ENCODE measurements around the gene TC2N. TPM values are rescaled to one million over a fixed set of nuclear protein-coding genes. Genes with fewer than 3 reads are reported as not detected.
"Not testable (repeated sequence)": the region's sequence is repeated elsewhere in the genome, so short reads cannot be mapped to it uniquely, and the experiment has no call there.

The TC2N gene
- total RNA-seq, 2 experiments from 2014 or later = 48.8 to 49.3 TPM

- ChIA-PET CTCF (interaction anchor here (1.1 kb wide), 1 partner anchor 16 kb away, joined by 5 read pairs; no protein-coding TSS in a partner anchor), POLR2A (no interaction called here)
- no peaks in the 10 kb centered on the region for H3K27me3 Mint-ChIP-seq
- no peaks in the 10 kb centered on the region for H3K9me3 Mint-ChIP-seq (ENCODE audit: low read depth)
- peaks cover 12% of the 10 kb centered on the region for H3K36me3 Mint-ChIP-seq (ENCODE audit: low read depth)
- intact Hi-C loops (cut with DNase I, micrococcal nuclease) = loop anchor here in 1 of 2 experiments (1.0 kb wide), 1 partner anchor 9 kb away; no protein-coding TSS in a partner anchor
- no peak overlapping the region for H3K27ac Mint-ChIP-seq
- H3K4me3 Mint-ChIP-seq = no peak overlapping the region
- peaks cover 48% of the 10 kb centered on the region for H3K4me1 Mint-ChIP-seq
- ATAC-seq (no peak), DNase-seq (no peak)
These were observed 19.6 kb downstream of the TC2N start for GRCh38 chr14:91847693-91848092.

- Mint-ChIP-seq H3K27me3 (no peaks in the 10 kb centered on the region), H3K36me3 (ENCODE audit: low read depth) (peaks cover 16% of the 10 kb centered on the region), H3K4me3 (no peak overlapping the region), H3K4me1 (peaks cover 52% of the 10 kb centered on the region), H3K9me3 (ENCODE audit: low read depth) (no peaks in the 10 kb centered on the region), H3K27ac (no peak overlapping the region)
- ATAC-seq = no peak
- intact Hi-C loops (cut with DNase I, micrococcal nuclease) = no loop called here
- DNase-seq = no peak
- CTCF ChIA-PET = interaction anchor here (1.0 to 1.5 kb wide), 4 partner anchors 10 to 27 kb away, joined by 3 to 5 read pairs (median 4); no protein-coding TSS in a partner anchor
- POLR2A ChIA-PET = no interaction called here
These were observed 21.7 kb downstream of the TC2N start for GRCh38 chr14:91845652-91846051.

DNA sequence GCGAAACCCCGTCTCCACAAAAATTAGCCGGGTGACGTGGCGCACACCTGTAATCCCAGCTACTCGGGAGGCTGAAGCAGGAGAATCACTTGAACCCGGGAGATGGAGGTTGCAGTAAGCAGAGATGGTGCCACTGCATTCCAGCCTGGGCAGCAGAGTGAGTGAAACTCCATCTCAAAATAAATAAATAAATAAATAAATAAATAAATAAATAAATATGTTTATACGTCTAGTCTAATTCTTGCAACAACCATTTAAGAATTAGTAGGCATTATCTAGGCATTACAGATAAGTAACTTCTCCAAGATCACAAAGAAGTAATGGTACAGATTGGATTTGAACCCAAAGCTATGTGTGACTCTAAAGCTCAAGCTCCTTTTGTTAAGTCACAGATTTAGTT, 22.3 kb downstream of the TC2N start:
- POLR2A ChIA-PET; DNase-seq; ATAC-seq; H3K27ac Mint-ChIP-seq; H3K4me3 Mint-ChIP-seq; intact Hi-C loops (cut with DNase I, micrococcal nuclease); H3K27me3 Mint-ChIP-seq; H3K9me3 Mint-ChIP-seq (ENCODE audit: low read depth): not testable (repeated sequence)
- peaks cover 54% of the 10 kb centered on the region for H3K4me1 Mint-ChIP-seq
- CTCF ChIA-PET = interaction anchor here (0.6 to 1.2 kb wide), 4 partner anchors 10 to 68 kb away, joined by 3 to 5 read pairs (median 3); no protein-coding TSS in a partner anchor
- H3K36me3 Mint-ChIP-seq (ENCODE audit: low read depth) = peaks cover 17% of the 10 kb centered on the region

GRCh38 chr14:91844029-91844428, 23.3 kb downstream of the TC2N start:
- DNase-seq = no peak
- POLR2A ChIA-PET = no interaction called here

DNA sequence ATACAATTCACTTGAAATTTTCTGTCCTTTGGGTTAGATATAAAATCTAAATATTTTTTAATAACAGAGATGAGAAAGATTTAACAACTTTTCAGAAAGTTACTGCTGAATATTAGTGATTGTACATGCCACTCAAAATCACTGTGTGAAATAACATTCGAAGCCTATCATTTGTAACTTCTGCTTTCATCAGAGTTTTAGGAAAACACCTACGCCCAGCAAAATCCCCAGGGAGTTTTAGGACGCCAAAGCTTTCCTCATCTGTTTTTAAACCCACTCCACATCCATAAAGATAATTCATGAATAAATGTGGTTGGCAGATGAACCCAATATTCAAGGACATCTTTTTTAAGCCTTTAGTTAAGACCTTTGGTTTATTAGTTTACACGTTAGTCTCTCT, 23.9 kb downstream of the TC2N start:
- Mint-ChIP-seq H3K36me3 (ENCODE audit: low read depth) (peaks cover 16% of the 10 kb centered on the region), H3K4me1 (peaks cover 60% of the 10 kb centered on the region), H3K9me3 (ENCODE audit: low read depth) (no peaks in the 10 kb centered on the region), H3K4me3 (no peak overlapping the region), H3K27ac (no peak overlapping the region), H3K27me3 (no peaks in the 10 kb centered on the region)
- no peak for ATAC-seq
- ChIA-PET CTCF (interaction anchor here (0.9 to 1.5 kb wide), 2 partner anchors 12 to 23 kb away, joined by 3 to 5 read pairs; partner anchors contain the start of gene TC2N), POLR2A (no interaction called here)
- no peak for DNase-seq
- intact Hi-C loops (cut with DNase I, micrococcal nuclease) = no loop called here

More at GRCh38 chr14:91844029-91844428, 23.3 kb downstream of the TC2N start:
- CTCF ChIA-PET = no interaction called here
- no peaks in the 10 kb centered on the region for H3K9me3 Mint-ChIP-seq (ENCODE audit: low read depth)
- peaks cover 61% of the 10 kb centered on the region for H3K4me1 Mint-ChIP-seq
- H3K27ac Mint-ChIP-seq = no peak overlapping the region
- H3K4me3 Mint-ChIP-seq = no peak overlapping the region
- intact Hi-C loops (cut with DNase I, micrococcal nuclease) = no loop called here
- H3K36me3 Mint-ChIP-seq (ENCODE audit: low read depth) = peaks cover 19% of the 10 kb centered on the region
- H3K27me3 Mint-ChIP-seq = no peaks in the 10 kb centered on the region
- no peak for ATAC-seq

DNA sequence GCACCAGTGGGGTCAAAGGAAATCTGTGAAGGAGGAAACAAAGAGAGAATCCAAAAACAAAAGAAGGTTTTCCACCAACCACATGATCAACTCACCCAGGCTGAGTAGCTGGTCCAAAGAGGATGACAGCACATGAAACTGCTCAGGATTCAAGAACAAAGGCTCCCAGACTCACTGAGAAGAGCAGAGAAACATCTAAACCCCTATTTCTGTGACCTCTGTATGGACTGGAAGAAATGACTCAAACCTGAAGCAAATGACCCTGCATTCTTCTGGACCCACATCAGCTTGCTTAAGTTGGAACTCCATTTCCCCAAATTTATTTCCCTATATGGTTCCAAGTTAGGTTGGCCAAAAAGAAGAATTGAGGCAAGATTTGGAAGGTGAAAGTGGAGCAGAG, 26.3 kb downstream of the TC2N start:
- ATAC-seq (no peak), DNase-seq (no peak)
- ChIA-PET POLR2A (interaction anchor here (0.7 kb wide), 1 partner anchor 68 kb away, joined by 3 read pairs; no protein-coding TSS in a partner anchor), CTCF (interaction anchor here (0.9 to 1.3 kb wide), 3 partner anchors 11 to 156 kb away, joined by 3 read pairs; no protein-coding TSS in a partner anchor)
- Mint-ChIP-seq H3K4me1 (peaks cover 63% of the 10 kb centered on the region), H3K27ac (peak overlapping the region; percentile 25), H3K27me3 (no peaks in the 10 kb centered on the region), H3K4me3 (no peak overlapping the region), H3K36me3 (ENCODE audit: low read depth) (peaks cover 12% of the 10 kb centered on the region), H3K9me3 (ENCODE audit: low read depth) (no peaks in the 10 kb centered on the region)
- intact Hi-C loops (cut with DNase I, micrococcal nuclease) = no loop called here

DNA sequence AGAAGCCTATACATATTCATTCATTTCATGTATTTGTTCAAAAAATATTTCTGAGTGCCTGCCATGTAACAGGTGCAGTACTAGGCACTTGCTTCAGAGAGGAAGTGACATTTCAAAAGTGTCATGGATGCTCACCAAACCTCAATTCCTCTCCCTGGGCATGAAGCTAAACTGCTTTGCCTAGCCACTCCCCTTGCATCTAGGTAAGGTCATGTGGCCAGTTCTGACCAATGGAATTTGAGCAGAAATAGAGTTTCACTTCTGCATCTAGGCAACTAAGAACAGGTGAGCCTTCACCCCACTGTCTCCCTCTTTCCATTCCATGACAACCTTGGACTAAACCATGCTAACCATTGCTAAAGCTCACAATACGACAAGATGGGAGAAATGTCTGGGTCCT, 27.6 kb downstream of the TC2N start:
- H3K36me3 Mint-ChIP-seq (ENCODE audit: low read depth) = peaks cover 7% of the 10 kb centered on the region

DNA sequence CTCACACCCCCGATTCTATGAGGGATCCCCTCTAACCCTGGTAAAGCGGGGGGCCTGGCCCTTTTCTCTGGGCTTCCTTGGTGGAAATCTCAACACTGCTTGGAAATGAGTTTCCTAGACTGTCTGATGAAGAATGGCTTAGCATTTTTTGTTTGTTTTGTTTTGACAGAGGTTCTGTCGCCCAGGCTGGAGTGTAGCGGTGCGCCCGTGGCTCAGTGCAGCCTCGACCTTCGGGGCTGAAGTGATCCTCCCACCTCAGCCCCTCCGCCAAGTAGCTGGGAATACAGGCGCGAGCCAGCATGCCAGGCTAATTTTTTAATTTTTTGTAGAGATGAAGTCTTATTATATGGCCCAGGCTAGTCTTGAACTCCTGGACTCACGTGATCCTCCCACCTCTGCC, 30.3 kb downstream of the TC2N start:
- POLR2A ChIA-PET = no interaction called here
- H3K27me3 Mint-ChIP-seq = no peaks in the 10 kb centered on the region
- no peak for ATAC-seq
- DNase-seq = no peak
- peaks cover 9% of the 10 kb centered on the region for H3K36me3 Mint-ChIP-seq (ENCODE audit: low read depth)
- peak overlapping the region; percentile 76 for H3K27ac Mint-ChIP-seq
- H3K4me1 Mint-ChIP-seq = peaks cover 70% of the 10 kb centered on the region
- intact Hi-C loops (cut with DNase I, micrococcal nuclease) = loop anchor here (2.0 to 10.0 kb wide), 5 partner anchors 30 to 1082 kb away; partner anchors contain the start of genes TC2N (in 2 of the 2), ATXN3 (in 1 of the 2), CPSF2 (in 1 of the 2) and NDUFB1 (in 1 of the 2)
- CTCF ChIA-PET = no interaction called here
- peak overlapping the region; percentile 83 for H3K4me3 Mint-ChIP-seq
- H3K9me3 Mint-ChIP-seq (ENCODE audit: low read depth) = no peaks in the 10 kb centered on the region

More for the DNA sequence above, 27.6 kb downstream of the TC2N start:
- Mint-ChIP-seq H3K27ac (no peak overlapping the region), H3K9me3 (ENCODE audit: low read depth) (no peaks in the 10 kb centered on the region), H3K4me3 (no peak overlapping the region), H3K4me1 (peaks cover 66% of the 10 kb centered on the region), H3K27me3 (no peaks in the 10 kb centered on the region)
- intact Hi-C loops (cut with DNase I, micrococcal nuclease) = loop anchor here in 1 of 2 experiments (5.0 to 10.0 kb wide), 3 partner anchors 73 to 1085 kb away; partner anchors contain the start of genes CPSF2 and NDUFB1
- DNase-seq (no peak), ATAC-seq (no peak)
- ChIA-PET CTCF (interaction anchor here (1.2 to 2.8 kb wide), 3 partner anchors 12 to 23 kb away, joined by 3 to 7 read pairs (median 4); no protein-coding TSS in a partner anchor), POLR2A (no interaction called here)

- Mint-ChIP-seq H3K27me3 (no peaks in the 10 kb centered on the region), H3K4me3 (peak overlapping the region; percentile 83), H3K36me3 (ENCODE audit: low read depth) (peaks cover 6% of the 10 kb centered on the region), H3K9me3 (ENCODE audit: low read depth) (no peaks in the 10 kb centered on the region), H3K4me1 (peaks cover 69% of the 10 kb centered on the region), H3K27ac (peak overlapping the region; percentile 76)
- ATAC-seq (peak; percentile 97), DNase-seq (peak; percentile 97)
- intact Hi-C loops (cut with DNase I, micrococcal nuclease) = loop anchor here (1.0 to 10.0 kb wide), 9 partner anchors 22 to 1081 kb away; partner anchors contain the start of genes TC2N (in 2 of the 2), ATXN3 (in 1 of the 2), CPSF2 (in 1 of the 2) and NDUFB1 (in 1 of the 2)
- ChIA-PET CTCF (interaction anchor here (0.6 to 1.4 kb wide), 5 partner anchors 9 to 282 kb away, joined by 3 to 4 read pairs (median 3); partner anchors contain the start of gene TC2N), POLR2A (no interaction called here)
These were observed 31.2 kb downstream of the TC2N start for GRCh38 chr14:91835920-91836843.

GRCh38 chr14:91835197-91835919, 32.0 kb downstream of the TC2N start:
- Mint-ChIP-seq H3K27me3 (no peaks in the 10 kb centered on the region), H3K9me3 (ENCODE audit: low read depth) (no peaks in the 10 kb centered on the region), H3K4me1 (peaks cover 67% of the 10 kb centered on the region), H3K27ac (peak overlapping the region; percentile 53), H3K36me3 (ENCODE audit: low read depth) (peaks cover 4% of the 10 kb centered on the region), H3K4me3 (peak overlapping the region; percentile 83)
- no peak for DNase-seq
- peak; percentile 3 for ATAC-seq
- POLR2A ChIA-PET = interaction anchor here (0.6 to 0.7 kb wide), 2 partner anchors 103 to 121 kb away, joined by 3 to 4 read pairs; no protein-coding TSS in a partner anchor
- intact Hi-C loops (cut with DNase I, micrococcal nuclease) = loop anchor here in 1 of 2 experiments (5.0 to 10.0 kb wide), 3 partner anchors 77 to 1081 kb away; partner anchors contain the start of genes CPSF2 and NDUFB1
- CTCF ChIA-PET = interaction anchor here (0.6 to 1.4 kb wide), 6 partner anchors 10 to 168 kb away, joined by 3 to 4 read pairs (median 3); partner anchors contain the start of gene TC2N

All from activated CD4-positive, alpha-beta T cell treated with anti-CD3 and anti-CD28 coated beads for 36 hours (primary cell).